Kidney (tissue), 14 donors: ENCODE measurements around the gene FN3KRP. TPM values are rescaled to one million over a fixed set of nuclear protein-coding genes. Genes with fewer than 3 reads are reported as not detected.

Source experiments
- DNase-seq, 5 donors: peaks; one replicate each; pipeline ENCODE4 v3.0.0-alpha.2; 2013 to 2020
- FAIRE-seq: peaks from 2 replicates; lab custom pipeline; 2012; peaks lifted over from hg19 to GRCh38; lab: Jason Lieb, UNC
- H3K27ac ChIP-seq, 2 donors: one replicate each; pipeline ENCODE4 v1.7.0; 2013; ENCODE audit warnings: low read depth in 2 of 2, low read length in 2 of 2, inconsistent platforms in 1 of 2
- H3K27me3 ChIP-seq: one replicate; pipeline ENCODE4 v1.7.1; 2013; ENCODE audit warnings: low read length, inconsistent platforms; ENCODE audit not compliant: control insufficient read depth, insufficient read depth
- H3K36me3 ChIP-seq, 3 donors: one replicate each; pipeline versions ENCODE4 v1.7.0 to v1.7.1; 2013; ENCODE audit warnings: low read length in 3 of 3, control low read depth in 1 of 3, inconsistent platforms in 1 of 3; ENCODE audit not compliant: insufficient read depth in 3 of 3, control insufficient read depth in 2 of 3
- H3K4me1 ChIP-seq, 3 donors: one replicate each; pipeline versions ENCODE4 v1.7.0 to v1.7.1; 2013; ENCODE audit warnings: low read length in 3 of 3, inconsistent platforms in 1 of 3, low read depth in 1 of 3; ENCODE audit not compliant: control insufficient read depth in 2 of 3, insufficient read depth in 2 of 3
- H3K4me3 ChIP-seq, 3 donors: one replicate each; pipeline versions ENCODE4 v1.7.0 to v1.8.1; 2013; ENCODE audit warnings: low read length in 3 of 3, control low read depth in 1 of 3, inconsistent platforms in 1 of 3
- H3K9ac ChIP-seq, 3 donors: one replicate each; pipeline versions ENCODE4 v1.7.0 to v1.7.1; 2013; ENCODE audit warnings: low read length in 3 of 3, control low read depth in 1 of 3, inconsistent platforms in 1 of 3
- H3K9me3 ChIP-seq, 3 donors: one replicate each; pipeline versions ENCODE4 v1.7.0 to v1.7.1; 2013; ENCODE audit warnings: low read length in 3 of 3, control low read depth in 1 of 3, inconsistent platforms in 1 of 3; ENCODE audit not compliant: control insufficient read depth in 2 of 3, insufficient read depth in 1 of 3
- CTCF ChIP-seq: IDR thresholded peaks from 3 replicates; pipeline ENCODE4 v1.5.1; 2012; ENCODE audit warnings: mild to moderate bottlenecking, moderate library complexity, borderline replicate concordance; ENCODE audit not compliant: insufficient read depth; ENCODE audit errors: extremely low read depth
- intact Hi-C: fragments of 100-400 bp; cut with DNase I; formaldehyde crosslinking; loops from one replicate; pipeline ENCODE4 v1.11.1; 2022
- polyA plus RNA-seq: library from polyadenylated mRNA; stranded (reverse); fragments of 350-450 nt; fragmentation: Illumina TruSeq; extraction: RNeasy Lipid Tissue Mini Kit (QIAGEN cat#74804); gene quantifications from one replicate; pipeline ENCODE4 v1.2.3, GENCODE V29; 2014; ENCODE audit warnings: low read depth, low replicate concordance; ENCODE audit not compliant: insufficient read depth
- total RNA-seq: library from RNA; stranded (reverse); fragmentation: NEBNext Ultra II Directional; extraction: Animal tissue kit (Norgen Biotek cat#: 25700); gene quantifications from one replicate; pipeline ENCODE4 v1.2.1, GENCODE V29; 2021
- donor health status: control.
- donor health status: control.
- donor health status: control.
- donor health status: control.
- donor health status: control.
- donor health status: DM: yes; HTN: yes; CAD: no.
- donor health status: Normal renal cell carcinoma (clear cell type).

Gene FN3KRP
- total and polyA plus RNA-seq, 2 donors from 2014 or later = 30.6 to 36.6 TPM

GRCh38 chr17:82689077-82689476 lies 27.4 kb upstream of the FN3KRP start:
- no peak for FAIRE-seq
- peaks cover 0 to 19% (median 15%) of the 10 kb centered on the region in 3 donors for H3K4me1 ChIP-seq
- H3K9ac ChIP-seq = peak overlapping the region in 1 of 3 donors; percentile 61
- H3K27me3 ChIP-seq = no peaks in the 10 kb centered on the region
- H3K27ac ChIP-seq = peak overlapping the region; percentile 8 to 80
- DNase-seq = peak in 1 of 5 donors; percentile 51
- intact Hi-C loops = no loop called here
- TF ChIP-seq CTCF = no peak
- H3K9me3 ChIP-seq = no peaks in the 10 kb centered on the region
- H3K4me3 ChIP-seq = no peak overlapping the region
- no peaks in the 10 kb centered on the region for H3K36me3 ChIP-seq

DNA sequence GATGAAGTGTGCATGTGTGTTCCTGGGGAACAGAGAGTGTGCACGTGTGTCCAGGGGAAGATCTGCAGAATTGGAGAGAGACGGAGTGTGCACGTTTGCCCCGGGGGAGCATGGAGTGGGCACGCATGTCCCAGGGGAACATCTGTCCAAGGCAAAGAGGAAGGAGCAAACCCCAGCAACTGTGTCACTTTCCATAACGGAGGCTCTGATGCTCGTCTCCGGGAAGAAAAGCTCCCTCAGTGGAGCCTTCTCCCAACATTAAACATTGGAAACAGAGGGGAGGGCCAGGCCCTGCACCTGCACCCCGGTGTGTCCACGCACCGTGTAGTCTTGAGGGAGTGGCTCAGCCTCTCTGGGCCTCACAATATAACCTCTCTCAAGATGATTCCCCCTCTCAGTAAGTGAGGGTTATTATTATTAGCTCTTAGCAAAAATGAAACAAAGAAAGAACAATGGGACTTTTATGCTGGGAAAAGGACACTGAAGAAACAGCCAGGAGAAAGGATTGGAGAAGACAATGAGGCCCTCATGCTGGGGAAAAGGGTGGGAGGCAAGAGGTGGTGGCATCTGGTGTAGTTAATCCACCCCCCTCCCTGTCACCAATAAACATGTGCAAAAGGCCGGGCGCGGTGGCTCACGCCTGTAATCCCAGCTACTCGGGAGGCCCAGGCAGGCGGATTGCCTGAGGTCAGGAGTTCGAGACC lies 25.6 kb upstream of the FN3KRP start:
- no peak for TF ChIP-seq CTCF
- H3K36me3 ChIP-seq = no peaks in the 10 kb centered on the region
- DNase-seq (no peak), FAIRE-seq (no peak)
- no peak overlapping the region for H3K27ac ChIP-seq
- peaks cover 0 to 11% (median 10%) of the 10 kb centered on the region in 3 donors for H3K4me1 ChIP-seq
- peaks cover 0 to 5% (median 0%) of the 10 kb centered on the region in 3 donors for H3K9me3 ChIP-seq
- intact Hi-C loops = no loop called here
- no peak overlapping the region for H3K4me3 ChIP-seq
- H3K9ac ChIP-seq = no peak overlapping the region
- no peaks in the 10 kb centered on the region for H3K27me3 ChIP-seq

DNA sequence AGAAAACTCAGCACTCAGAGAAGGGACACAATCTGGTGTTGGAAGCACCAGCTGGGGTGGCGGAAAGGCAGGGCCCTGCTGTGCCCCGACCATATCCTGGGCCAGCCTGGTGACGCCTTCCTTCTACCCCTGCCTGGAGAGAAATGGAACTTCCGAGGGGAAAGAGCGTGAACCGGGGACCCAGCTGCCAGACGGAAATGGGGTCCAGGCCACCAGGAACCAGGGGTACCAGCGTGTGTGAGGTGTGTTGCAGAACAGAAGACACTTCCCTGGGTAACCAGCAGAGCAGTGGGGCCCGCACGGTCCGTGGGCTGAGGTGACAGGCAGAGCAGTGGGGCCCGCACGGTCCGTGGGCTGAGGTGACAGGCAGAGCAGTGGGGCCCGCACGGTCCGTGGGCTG lies 24.8 kb upstream of the FN3KRP start:
- H3K4me3 ChIP-seq = no peak overlapping the region
- no peak for FAIRE-seq
- intact Hi-C loops = no loop called here
- H3K36me3 ChIP-seq = no peaks in the 10 kb centered on the region
- no peak for TF ChIP-seq CTCF
- peaks cover 0 to 5% (median 0%) of the 10 kb centered on the region in 3 donors for H3K9me3 ChIP-seq
- no peak overlapping the region for H3K27ac ChIP-seq
- DNase-seq = peak in 1 of 5 donors; percentile 45
- H3K27me3 ChIP-seq = no peaks in the 10 kb centered on the region
- no peak overlapping the region for H3K9ac ChIP-seq
- H3K4me1 ChIP-seq = peaks cover 0 to 9% (median 5%) of the 10 kb centered on the region in 3 donors

DNA sequence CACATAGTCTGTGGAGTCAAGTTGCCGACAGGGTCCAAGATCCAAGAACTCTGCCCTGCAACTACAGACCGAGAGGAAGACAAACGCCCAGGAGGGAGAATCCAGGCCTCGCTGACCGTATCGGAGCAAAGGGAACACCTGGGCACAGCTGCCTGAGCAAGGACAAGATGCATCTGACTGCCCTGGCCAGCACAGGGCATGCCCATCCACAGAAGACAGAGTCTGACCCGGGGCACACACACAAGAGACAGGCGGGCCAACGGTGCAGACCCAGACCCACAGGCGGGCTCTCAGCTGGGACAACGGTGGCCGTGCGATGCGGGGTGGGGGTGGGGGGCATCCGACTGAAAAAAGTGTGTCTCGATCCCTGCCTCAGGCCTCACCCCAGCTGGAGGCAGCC lies 24.2 kb upstream of the FN3KRP start:
- H3K9ac ChIP-seq = no peak overlapping the region
- peak overlapping the region in 1 of 2 donors; percentile 22 for H3K27ac ChIP-seq
- TF ChIP-seq CTCF = no peak
- FAIRE-seq (no peak), DNase-seq (peak in 1 of 5 donors; percentile 48)
- intact Hi-C loops = no loop called here
- peaks cover 0 to 11% (median 0%) of the 10 kb centered on the region in 3 donors for H3K4me1 ChIP-seq
- no peaks in the 10 kb centered on the region for H3K27me3 ChIP-seq
- H3K9me3 ChIP-seq = peaks cover 0 to 5% (median 0%) of the 10 kb centered on the region in 3 donors
- no peaks in the 10 kb centered on the region for H3K36me3 ChIP-seq
- no peak overlapping the region for H3K4me3 ChIP-seq
